A673 (cell line): ENCODE results near the gene NDRG3. TPM values are rescaled to one million over a fixed set of nuclear protein-coding genes. Genes with fewer than 3 reads are reported as not detected.

Source experiments
- BruUV-seq: library from RNA; stranded (reverse); fragments of 400-500 nt; replicated peaks from 2 replicates; lab custom pipeline; 2021; lab: Mats Ljungman, UMichigan
- CTCF ChIA-PET: fragments of 300-600 bp; sonication (Branson Sonifier 250); formaldehyde crosslinking; loops from one replicate; lab custom pipeline; 2022; ENCODE audit warnings: antibody characterized with exemption; lab: Charles Lee
- POLR2A ChIA-PET: fragments of 300-600 bp; sonication (Branson Sonifier 250); formaldehyde crosslinking; loops from one replicate; lab custom pipeline; 2022; ENCODE audit warnings: antibody characterized with exemption; ENCODE audit not compliant: low non-redundant PET; lab: Charles Lee
- DNase-seq: peaks from one replicate; pipeline ENCODE4 v3.0.0-alpha.2; 2015; ENCODE audit warnings: low spot score
- H3K27ac ChIP-seq: fragments of 200-600 bp; sonication (generic); 2 replicates; pipeline ENCODE4 v1.5.1; 2016; ENCODE audit warnings: mixed run types, low read depth, mild to moderate bottlenecking, mixed read lengths, antibody characterized with exemption, low read length; ENCODE audit not compliant: poor library complexity, severe bottlenecking
- H3K27me3 ChIP-seq: fragments of 200-600 bp; sonication (generic); replicated peaks from 2 replicates; pipeline ENCODE4 v1.6.1; 2017; ENCODE audit warnings: mixed run types, low read depth, mild to moderate bottlenecking, mixed read lengths, antibody characterized with exemption, low read length; ENCODE audit not compliant: insufficient read depth, poor library complexity
- H3K36me3 ChIP-seq: fragments of 200-600 bp; sonication (generic); 2 replicates; pipeline ENCODE4 v1.6.1; 2016; ENCODE audit warnings: mixed run types, mild to moderate bottlenecking, mixed read lengths, antibody characterized with exemption, low read length; ENCODE audit not compliant: insufficient read depth, poor library complexity, severe bottlenecking
- H3K4me1 ChIP-seq: fragments of 200-600 bp; sonication (generic); 2 replicates; pipeline ENCODE4 v1.6.1; 2017; ENCODE audit warnings: mixed run types, mild to moderate bottlenecking, mixed read lengths, antibody characterized with exemption, low read length; ENCODE audit not compliant: insufficient read depth, poor library complexity, severe bottlenecking
- H3K4me3 ChIP-seq: fragments of 200-600 bp; sonication (generic); 2 replicates; pipeline ENCODE4 v1.5.1; 2016; ENCODE audit warnings: low read depth, mixed run types, mild to moderate bottlenecking, mixed read lengths, low read length; ENCODE audit not compliant: poor library complexity, severe bottlenecking
- H3K9me3 ChIP-seq: fragments of 200-600 bp; sonication (generic); 2 replicates; pipeline ENCODE4 v1.6.1; 2016; ENCODE audit warnings: mixed run types, low read depth, mild to moderate bottlenecking, mixed read lengths, antibody characterized with exemption, low read length; ENCODE audit not compliant: poor library complexity, severe bottlenecking
- EZH2 ChIP-seq: fragments of 200-600 bp; sonication (generic); IDR thresholded peaks from 2 replicates; pipeline ENCODE4 v1.6.1; 2017; ENCODE audit warnings: borderline replicate concordance, low read depth, mild to moderate bottlenecking, mixed read lengths, antibody characterized with exemption, low read length; ENCODE audit not compliant: poor library complexity, severe bottlenecking
- intact Hi-C: fragments of 100-400 bp; cut with micrococcal nuclease; formaldehyde crosslinking; loops from one replicate; pipeline ENCODE4 v1.10.0; 2022; ENCODE audit not compliant: unreplicated experiment
- total RNA-seq: library from RNA; stranded (reverse); gene quantifications from 2 replicates; pipeline ENCODE4 v1.2.3, GENCODE V29; 2021
- TF ChIP-seq, protein P1 (sequence below): fragments of 300-800, 200-600 bp; sonication (generic); conservative IDR thresholded peaks from 2 replicates; pipeline ENCODE4 v1.5.1; 2017; ENCODE audit warnings: low read depth, mild to moderate bottlenecking, antibody characterized with exemption, low read length, moderate library complexity, mixed read lengths

NDRG3 gene
- total RNA-seq, 1 experiment from 2014 or later, result 17.6 TPM

DNA sequence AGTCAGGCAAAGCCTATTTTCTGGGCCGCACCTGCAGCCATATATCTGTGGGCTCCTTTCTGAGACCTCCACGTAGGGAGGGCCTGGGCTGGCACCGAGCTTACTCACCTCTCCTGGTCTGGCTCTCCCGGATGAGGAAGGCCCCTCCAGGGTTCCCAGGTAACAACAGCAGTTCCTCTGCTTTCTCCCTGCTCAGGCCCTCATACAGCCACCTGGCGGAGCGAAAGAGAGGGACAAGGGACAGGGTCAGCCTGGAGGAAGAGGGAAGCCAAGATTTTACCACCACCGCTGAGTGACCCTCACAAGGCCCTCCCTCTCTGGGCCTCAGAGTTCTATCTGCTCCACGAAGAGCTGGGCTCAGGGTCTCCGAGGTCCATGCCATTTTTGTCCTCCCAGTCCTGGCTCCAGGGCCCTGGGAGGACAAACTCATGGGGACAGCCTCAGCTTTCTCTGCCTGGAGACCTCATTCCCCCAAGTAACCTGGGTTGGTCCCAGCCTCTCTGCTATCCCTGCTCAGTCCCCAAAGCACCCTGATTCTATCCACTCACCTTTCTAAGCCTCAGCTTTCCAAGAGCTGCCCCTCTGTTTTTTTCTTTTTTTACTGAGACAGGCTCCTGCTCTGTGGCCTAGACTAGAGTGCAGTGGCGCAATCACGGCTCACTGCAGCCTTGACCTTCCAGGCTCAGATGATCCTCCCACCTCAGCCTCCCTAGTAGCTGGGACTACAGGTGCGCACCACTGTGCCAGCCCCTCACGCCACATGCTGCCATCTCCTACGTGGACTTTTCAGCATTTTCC, 113.2 kb downstream of the NDRG3 start:
- Histone ChIP-seq H3K9me3 (no peaks in the 10 kb centered on the region), H3K4me3 (no peak overlapping the region), H3K27me3 (no peaks in the 10 kb centered on the region), H3K27ac (no peak overlapping the region), H3K36me3 (no peaks in the 10 kb centered on the region), H3K4me1 (no peaks in the 10 kb centered on the region)
- BruUV-seq, result no TSS peak
- intact Hi-C loops, result no loop called here
- POLR2A ChIA-PET, result no interaction called here
- no peak for DNase-seq
- CTCF ChIA-PET, result no interaction called here
- no peak for TF ChIP-seq EZH2
- TF ChIP-seq, protein P1, sequence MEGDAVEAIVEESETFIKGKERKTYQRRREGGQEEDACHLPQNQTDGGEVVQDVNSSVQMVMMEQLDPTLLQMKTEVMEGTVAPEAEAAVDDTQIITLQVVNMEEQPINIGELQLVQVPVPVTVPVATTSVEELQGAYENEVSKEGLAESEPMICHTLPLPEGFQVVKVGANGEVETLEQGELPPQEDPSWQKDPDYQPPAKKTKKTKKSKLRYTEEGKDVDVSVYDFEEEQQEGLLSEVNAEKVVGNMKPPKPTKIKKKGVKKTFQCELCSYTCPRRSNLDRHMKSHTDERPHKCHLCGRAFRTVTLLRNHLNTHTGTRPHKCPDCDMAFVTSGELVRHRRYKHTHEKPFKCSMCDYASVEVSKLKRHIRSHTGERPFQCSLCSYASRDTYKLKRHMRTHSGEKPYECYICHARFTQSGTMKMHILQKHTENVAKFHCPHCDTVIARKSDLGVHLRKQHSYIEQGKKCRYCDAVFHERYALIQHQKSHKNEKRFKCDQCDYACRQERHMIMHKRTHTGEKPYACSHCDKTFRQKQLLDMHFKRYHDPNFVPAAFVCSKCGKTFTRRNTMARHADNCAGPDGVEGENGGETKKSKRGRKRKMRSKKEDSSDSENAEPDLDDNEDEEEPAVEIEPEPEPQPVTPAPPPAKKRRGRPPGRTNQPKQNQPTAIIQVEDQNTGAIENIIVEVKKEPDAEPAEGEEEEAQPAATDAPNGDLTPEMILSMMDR, result no peak

DNA sequence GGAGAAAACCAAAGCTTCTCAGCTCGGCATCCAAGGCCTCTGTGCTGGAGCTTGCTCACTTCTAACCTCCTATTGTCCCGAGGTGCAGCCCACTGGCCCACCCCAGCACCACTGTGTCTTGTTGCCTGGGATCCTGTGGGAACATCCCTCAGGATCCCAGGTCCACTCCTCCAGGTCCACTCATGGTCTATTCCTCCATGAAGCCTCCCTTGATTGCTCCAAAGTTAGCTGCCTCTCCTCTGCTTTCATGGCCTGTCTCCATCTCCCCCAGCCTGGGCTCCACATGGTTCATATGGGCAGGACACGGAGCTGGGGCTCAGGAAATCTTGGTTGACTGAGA, 113.8 kb downstream of the NDRG3 start:
- H3K4me3 ChIP-seq, result no peak overlapping the region
- intact Hi-C loops, result no loop called here
- H3K4me1 ChIP-seq, result no peaks in the 10 kb centered on the region
- CTCF ChIA-PET, result no interaction called here
- H3K27ac ChIP-seq, result no peak overlapping the region
- no TSS peak for BruUV-seq
- H3K9me3 ChIP-seq, result no peaks in the 10 kb centered on the region
- no peaks in the 10 kb centered on the region for H3K27me3 ChIP-seq
- TF ChIP-seq, protein P1, result no peak
- TF ChIP-seq EZH2, result no peak
- DNase-seq, result no peak
- H3K36me3 ChIP-seq, result no peaks in the 10 kb centered on the region
- POLR2A ChIA-PET, result no interaction called here

DNA sequence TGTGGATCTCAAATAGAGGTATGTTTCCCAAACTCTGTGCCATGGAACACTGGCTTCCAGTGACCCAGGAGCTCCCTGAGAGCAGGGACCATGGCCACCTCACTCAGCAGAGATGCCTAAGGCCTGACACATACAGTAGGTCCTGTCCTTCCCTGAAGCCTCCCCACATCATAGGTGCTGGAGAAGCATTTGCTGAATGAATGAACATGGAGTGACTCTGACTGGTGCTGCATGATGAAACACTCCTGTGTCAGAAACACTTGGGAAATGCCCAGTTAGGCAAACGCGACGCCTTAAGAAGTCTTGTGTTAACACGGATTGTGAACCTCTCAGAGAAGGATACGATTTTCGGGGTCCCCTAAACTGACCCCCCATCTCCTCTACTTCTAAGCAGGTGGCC, 114.2 kb downstream of the NDRG3 start:
- ChIA-PET CTCF (no interaction called here), POLR2A (no interaction called here)
- intact Hi-C loops, result no loop called here
- no TSS peak for BruUV-seq
- no peak overlapping the region for H3K27ac ChIP-seq
- H3K36me3 ChIP-seq, result no peaks in the 10 kb centered on the region
- H3K4me3 ChIP-seq, result no peak overlapping the region
- no peak for DNase-seq
- TF ChIP-seq, protein P1, result no peak
- no peak for TF ChIP-seq EZH2
- no peaks in the 10 kb centered on the region for H3K9me3 ChIP-seq
- no peaks in the 10 kb centered on the region for H3K4me1 ChIP-seq
- no peaks in the 10 kb centered on the region for H3K27me3 ChIP-seq
